HUDEP-2 (cell line): ENCODE results near the gene EXOC6B.
"Not testable (repeated sequence)": the region's sequence is repeated elsewhere in the genome, so short reads cannot be mapped to it uniquely, and the experiment has no call there.

Experiments used
- DNase-seq, 76 experiments: peaks; one replicate each; lab custom pipeline; 2025; ENCODE audit not compliant: unreplicated experiment in 76 of 76; lab: John Stamatoyannopoulos, UW

The EXOC6B gene

GRCh38 chr2:72494392-72494791 is 331.4 kb downstream of the EXOC6B start:
- no peak for DNase-seq

GRCh38 chr2:72484622-72485021 is 341.2 kb downstream of the EXOC6B start:
- DNase-seq = not testable (repeated sequence)

- DNase-seq = no peak
Measured at GRCh38 chr2:72483346-72483745, 342.5 kb downstream of the EXOC6B start.

- DNase-seq = no peak
Measured at GRCh38 chr2:72475246-72475645, 350.6 kb downstream of the EXOC6B start.

GRCh38 chr2:72457801-72458516 is 367.9 kb downstream of the EXOC6B start:
- DNase-seq = no peak

GRCh38 chr2:72454189-72454588 is 371.6 kb downstream of the EXOC6B start:
- peak in 62 of 76 experiments; percentile 1 to 73 (median 32) for DNase-seq

- DNase-seq = no peak
Measured at GRCh38 chr2:72442270-72442669, 383.6 kb downstream of the EXOC6B start.

GRCh38 chr2:72439892-72440291 is 385.9 kb downstream of the EXOC6B start:
- DNase-seq = no peak

GRCh38 chr2:72438364-72438763 is 387.5 kb downstream of the EXOC6B start:
- DNase-seq = no peak

GRCh38 chr2:72431737-72432136 is 394.1 kb downstream of the EXOC6B start:
- DNase-seq = no peak

- DNase-seq = no peak
Measured at GRCh38 chr2:72427022-72427861, 398.6 kb downstream of the EXOC6B start.

- DNase-seq = no peak
Measured at GRCh38 chr2:72425996-72426395, 399.8 kb downstream of the EXOC6B start.

- DNase-seq = no peak
Measured at GRCh38 chr2:72423756-72424155, 402.1 kb downstream of the EXOC6B start.

- not testable (repeated sequence) for DNase-seq
Measured at GRCh38 chr2:72421771-72422379, 404.0 kb downstream of the EXOC6B start.

GRCh38 chr2:72415781-72416475 is 409.9 kb downstream of the EXOC6B start:
- no peak for DNase-seq

GRCh38 chr2:72415241-72415661 is 410.6 kb downstream of the EXOC6B start:
- DNase-seq = no peak

- no peak for DNase-seq
Measured at GRCh38 chr2:72414137-72414760, 411.6 kb downstream of the EXOC6B start.

GRCh38 chr2:72413716-72414115 is 412.1 kb downstream of the EXOC6B start:
- DNase-seq = no peak

GRCh38 chr2:72412214-72412613 is 413.6 kb downstream of the EXOC6B start:
- no peak for DNase-seq

GRCh38 chr2:72399879-72400278 is 426.0 kb downstream of the EXOC6B start:
- no peak for DNase-seq
